Uterus (tissue), 2 donors: Measurements from ENCODE around the gene FDCSP.

Experiments
- CTCF ChIP-seq, 4 experiments: fragments of 200-600 bp in 2 of 4; fragments of 450-650 bp in 2 of 4; sonication (generic) in 2 of 4; IDR thresholded peaks; one replicate each; pipeline ENCODE4 v1.5.1; 2016 to 2019; ENCODE audit warnings: antibody characterized with exemption in 4 of 4, mild to moderate bottlenecking in 2 of 4, moderate library complexity in 1 of 4
- POLR2A ChIP-seq, 2 donors: fragments of 450-650 bp; IDR thresholded peaks; one replicate each; pipeline ENCODE4 v1.6.1; 2016; ENCODE audit warnings: antibody characterized with exemption in 2 of 2, mild to moderate bottlenecking in 1 of 2, moderate library complexity in 1 of 2

GRCh38 chr4:70243091-70243490, 17.2 kb downstream of the FDCSP start:
- TF ChIP-seq CTCF (IDR thresholded peaks at IDR 0.05): no peak
- TF ChIP-seq POLR2A (IDR thresholded peaks at IDR 0.05): no peak
